Liver (tissue), 9 donors: ENCODE measurements around the gene ITPKA. TPM values are rescaled to one million over a fixed set of nuclear protein-coding genes. Genes with fewer than 3 reads are reported as not detected.

ENCODE experiments used
- DNase-seq: peaks from one replicate; pipeline ENCODE4 v3.0.0-alpha.2; 2017; ENCODE audit warnings: low spot score
- H3K27ac ChIP-seq, 2 donors: one replicate each; pipeline ENCODE4 v1.7.0; 2013; ENCODE audit warnings: inconsistent platforms in 2 of 2, low read length in 2 of 2, control low read depth in 1 of 2, low read depth in 1 of 2, mild to moderate bottlenecking in 1 of 2
- H3K27me3 ChIP-seq, 4 donors: one replicate each; pipeline versions ENCODE4 v1.6.1 to v1.7.0; 2013; ENCODE audit warnings: low read length in 3 of 4, inconsistent platforms in 1 of 4, mild to moderate bottlenecking in 1 of 4, moderate library complexity in 1 of 4; ENCODE audit not compliant: control insufficient read depth in 4 of 4, insufficient read depth in 4 of 4
- H3K36me3 ChIP-seq, 4 donors: one replicate each; pipeline versions ENCODE4 v1.6.1 to v1.7.0; 2013; ENCODE audit warnings: low read length in 3 of 4, mild to moderate bottlenecking in 3 of 4, low read depth in 1 of 4, moderate library complexity in 1 of 4; ENCODE audit not compliant: control insufficient read depth in 4 of 4, insufficient read depth in 3 of 4
- H3K4me1 ChIP-seq, 4 donors: one replicate each; pipeline versions ENCODE4 v1.6.1 to v1.7.0; 2013; ENCODE audit warnings: low read length in 3 of 4, mild to moderate bottlenecking in 3 of 4, moderate library complexity in 1 of 4; ENCODE audit not compliant: control insufficient read depth in 4 of 4, insufficient read depth in 4 of 4
- H3K4me3 ChIP-seq, 3 donors: one replicate each; pipeline versions ENCODE4 v1.6.1 to v1.7.0; 2013; ENCODE audit warnings: low read length in 3 of 3, control low read depth in 1 of 3, low read depth in 1 of 3, mild to moderate bottlenecking in 1 of 3
- H3K9ac ChIP-seq, 2 donors: one replicate each; pipeline ENCODE4 v1.7.0; 2013; ENCODE audit warnings: low read length in 2 of 2, mild to moderate bottlenecking in 2 of 2, moderate library complexity in 2 of 2, control low read depth in 1 of 2, low read depth in 1 of 2
- H3K9me3 ChIP-seq, 4 donors: one replicate each; pipeline versions ENCODE4 v1.6.1 to v1.7.0; 2013; ENCODE audit warnings: low read length in 3 of 4; ENCODE audit not compliant: control insufficient read depth in 4 of 4
- CTCF ChIP-seq: fragments of 150-350 bp; IDR thresholded peaks from 2 replicates; pipeline ENCODE4 v1.5.1; 2017; ENCODE audit warnings: improper control_type of control experiment, low read depth, low read length; ENCODE audit not compliant: missing input control
- EGR1 ChIP-seq, 2 donors: IDR thresholded peaks; 2 replicates each; pipeline ENCODE4 v1.6.1; 2016 to 2018; ENCODE audit warnings: antibody characterized with exemption in 2 of 2, low read depth in 2 of 2
- FOXA1 ChIP-seq: IDR thresholded peaks from 2 replicates; pipeline ENCODE4 v1.6.1; 2016; ENCODE audit warnings: antibody characterized with exemption
- FOXA2 ChIP-seq: IDR thresholded peaks from 2 replicates; pipeline ENCODE4 v1.6.1; 2016; ENCODE audit warnings: antibody characterized with exemption
- GABPA ChIP-seq, 2 donors: IDR thresholded peaks in 1 of 2; conservative IDR thresholded peaks in 1 of 2; 2 replicates each; pipeline ENCODE4 v1.6.1; 2016; ENCODE audit warnings: antibody characterized with exemption in 2 of 2, mild to moderate bottlenecking in 1 of 2, moderate library complexity in 1 of 2
- HNF4A ChIP-seq, 2 donors: conservative IDR thresholded peaks; 2 replicates each; pipeline ENCODE4 v1.6.1; 2016; ENCODE audit warnings: antibody characterized with exemption in 2 of 2, mild to moderate bottlenecking in 2 of 2
- HNF4G ChIP-seq: IDR thresholded peaks from 2 replicates; pipeline ENCODE4 v1.6.1; 2016; ENCODE audit warnings: antibody characterized with exemption
- JUND ChIP-seq, 2 donors: IDR thresholded peaks; 2 replicates each; pipeline ENCODE4 v1.6.1; 2016; ENCODE audit warnings: antibody characterized with exemption in 2 of 2
- RAD21 ChIP-seq, 2 donors: IDR thresholded peaks; 2 replicates each; pipeline ENCODE4 v1.6.1; 2016; ENCODE audit warnings: antibody characterized with exemption in 2 of 2, mild to moderate bottlenecking in 2 of 2
- RXRA ChIP-seq, 2 donors: IDR thresholded peaks; 2 replicates each; pipeline ENCODE4 v1.6.1; 2017 to 2018; ENCODE audit warnings: antibody characterized with exemption in 2 of 2, mild to moderate bottlenecking in 1 of 2
- SP1 ChIP-seq: IDR thresholded peaks from 2 replicates; pipeline ENCODE4 v1.6.1; 2018; ENCODE audit warnings: antibody characterized with exemption, mild to moderate bottlenecking
- TAF1 ChIP-seq: conservative IDR thresholded peaks from 2 replicates; pipeline ENCODE4 v1.6.1; 2016; ENCODE audit warnings: antibody characterized with exemption, mild to moderate bottlenecking
- YY1 ChIP-seq: IDR thresholded peaks from 2 replicates; pipeline ENCODE4 v1.6.1; 2016; ENCODE audit warnings: antibody characterized with exemption, mild to moderate bottlenecking
- ZBTB33 ChIP-seq: IDR thresholded peaks from 2 replicates; pipeline ENCODE4 v1.6.1; 2016; ENCODE audit warnings: antibody characterized with exemption
- WGBS: extraction: QIAGEN DNeasy Blood & Tissue Kit; methylation state at CpG from one replicate; pipeline ENCODE4 v1.1.7; 2013; 5-methylcytosine and 5-hydroxymethylcytosine counted together
- polyA plus RNA-seq, 2 donors: library from polyadenylated mRNA; stranded (reverse) in 1 of 2; unstranded in 1 of 2; fragments of 200-250 nt in 1 of 2; fragments of >200 nt in 1 of 2; fragmentation: Nextera tagmentation in 1 of 2; extraction: Ambion mirVana in 1 of 2; gene quantifications; one replicate each; pipeline versions ENCODE4 v1.2.1 to v1.2.3, GENCODE V29; 2013 to 2015
- total RNA-seq, 2 donors: library from RNA; depleted of rRNA; stranded (reverse); fragments of >200 nt; gene quantifications; one replicate each; pipeline ENCODE4 v1.2.3, GENCODE V29; 2014
- TF ChIP-seq, protein P1 (sequence below): IDR thresholded peaks from 2 replicates; pipeline ENCODE4 v1.6.1; 2016; ENCODE audit warnings: antibody characterized with exemption
- TF ChIP-seq, protein P2 (sequence below): IDR thresholded peaks from 2 replicates; pipeline ENCODE4 v1.6.1; 2016; ENCODE audit warnings: antibody characterized with exemption, mild to moderate bottlenecking
- donor health status: healthy.
- donor health status: healthy.
- donor health status: healthy.
- donor health status: healthy.
- donor health status: healthy.

ITPKA gene
- total and polyA plus RNA-seq, 4 donors, result 0.36 to 2.4 (median 1.2) TPM

DNA sequence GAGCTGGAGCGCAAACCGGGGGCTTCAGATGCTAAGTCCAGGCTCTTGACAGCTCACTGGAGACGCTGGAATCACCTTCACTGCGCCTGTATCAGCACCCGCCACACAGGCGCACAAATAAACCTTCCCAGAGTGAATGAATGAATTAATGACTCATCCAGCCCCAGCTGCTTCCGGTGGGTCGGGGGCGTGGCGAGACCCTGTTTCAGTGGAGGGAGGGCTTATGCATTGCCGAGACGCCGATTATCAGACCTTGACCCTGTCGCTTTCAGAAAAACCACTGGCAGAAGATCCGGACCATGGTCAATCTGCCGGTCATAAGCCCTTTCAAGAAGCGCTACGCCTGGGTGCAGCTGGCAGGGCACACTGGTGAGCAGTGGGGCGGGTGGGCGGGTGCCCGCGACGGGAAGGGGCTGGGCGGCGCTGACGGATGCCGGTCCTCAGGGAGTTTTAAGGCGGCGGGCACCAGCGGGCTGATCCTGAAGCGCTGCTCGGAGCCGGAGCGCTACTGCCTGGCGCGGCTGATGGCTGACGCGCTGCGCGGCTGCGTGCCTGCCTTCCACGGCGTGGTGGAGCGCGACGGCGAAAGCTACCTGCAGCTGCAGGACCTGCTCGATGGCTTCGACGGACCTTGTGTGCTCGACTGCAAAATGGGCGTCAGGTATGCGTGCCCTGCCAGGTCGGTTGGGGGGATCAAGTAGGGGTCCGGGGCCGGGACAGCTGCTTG, 7.7 kb downstream of the ITPKA start:
- no peak for TF ChIP-seq HNF4A (conservative IDR thresholded peaks at IDR 0.05)
- TF ChIP-seq FOXA1, result no peak
- Histone ChIP-seq H3K9ac (no peak overlapping the region), H3K4me1 (peaks cover 0 to 11% (median 4%) of the 10 kb centered on the region in 4 donors), H3K36me3 (no peaks in the 10 kb centered on the region), H3K4me3 (peak overlapping the region in 1 of 3 donors; percentile 7), H3K9me3 (no peaks in the 10 kb centered on the region), H3K27ac (no peak overlapping the region), H3K27me3 (peaks cover 0 to 2% (median 0%) of the 10 kb centered on the region in 4 donors)
- WGBS, result 48% methylated on average over 56 of the region's 56 CpGs
- DNase-seq, result no peak

GRCh38 chr15:41501931-41502794, 8.5 kb downstream of the ITPKA start:
- no peak for DNase-seq
- TF ChIP-seq YY1 (no peak), RAD21 (IDR thresholded peaks at IDR 0.05) (no peak), JUND (IDR thresholded peaks at IDR 0.05) (no peak), GABPA (IDR thresholded peaks at IDR 0.05 in 1 of 2, conservative IDR thresholded peaks at IDR 0.05 in 1 of 2) (no peak), CTCF (no peak), RXRA (IDR thresholded peaks at IDR 0.05) (no peak), HNF4G (no peak), TAF1 (no peak), SP1 (no peak), EGR1 (IDR thresholded peaks at IDR 0.05; ENCODE audit: low read depth in 2 of 2) (no peak), FOXA1 (no peak), ZBTB33 (no peak), FOXA2 (no peak)
- TF ChIP-seq, protein P1, sequence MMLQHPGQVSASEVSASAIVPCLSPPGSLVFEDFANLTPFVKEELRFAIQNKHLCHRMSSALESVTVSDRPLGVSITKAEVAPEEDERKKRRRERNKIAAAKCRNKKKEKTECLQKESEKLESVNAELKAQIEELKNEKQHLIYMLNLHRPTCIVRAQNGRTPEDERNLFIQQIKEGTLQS, result no peak
- TF ChIP-seq, protein P2, sequence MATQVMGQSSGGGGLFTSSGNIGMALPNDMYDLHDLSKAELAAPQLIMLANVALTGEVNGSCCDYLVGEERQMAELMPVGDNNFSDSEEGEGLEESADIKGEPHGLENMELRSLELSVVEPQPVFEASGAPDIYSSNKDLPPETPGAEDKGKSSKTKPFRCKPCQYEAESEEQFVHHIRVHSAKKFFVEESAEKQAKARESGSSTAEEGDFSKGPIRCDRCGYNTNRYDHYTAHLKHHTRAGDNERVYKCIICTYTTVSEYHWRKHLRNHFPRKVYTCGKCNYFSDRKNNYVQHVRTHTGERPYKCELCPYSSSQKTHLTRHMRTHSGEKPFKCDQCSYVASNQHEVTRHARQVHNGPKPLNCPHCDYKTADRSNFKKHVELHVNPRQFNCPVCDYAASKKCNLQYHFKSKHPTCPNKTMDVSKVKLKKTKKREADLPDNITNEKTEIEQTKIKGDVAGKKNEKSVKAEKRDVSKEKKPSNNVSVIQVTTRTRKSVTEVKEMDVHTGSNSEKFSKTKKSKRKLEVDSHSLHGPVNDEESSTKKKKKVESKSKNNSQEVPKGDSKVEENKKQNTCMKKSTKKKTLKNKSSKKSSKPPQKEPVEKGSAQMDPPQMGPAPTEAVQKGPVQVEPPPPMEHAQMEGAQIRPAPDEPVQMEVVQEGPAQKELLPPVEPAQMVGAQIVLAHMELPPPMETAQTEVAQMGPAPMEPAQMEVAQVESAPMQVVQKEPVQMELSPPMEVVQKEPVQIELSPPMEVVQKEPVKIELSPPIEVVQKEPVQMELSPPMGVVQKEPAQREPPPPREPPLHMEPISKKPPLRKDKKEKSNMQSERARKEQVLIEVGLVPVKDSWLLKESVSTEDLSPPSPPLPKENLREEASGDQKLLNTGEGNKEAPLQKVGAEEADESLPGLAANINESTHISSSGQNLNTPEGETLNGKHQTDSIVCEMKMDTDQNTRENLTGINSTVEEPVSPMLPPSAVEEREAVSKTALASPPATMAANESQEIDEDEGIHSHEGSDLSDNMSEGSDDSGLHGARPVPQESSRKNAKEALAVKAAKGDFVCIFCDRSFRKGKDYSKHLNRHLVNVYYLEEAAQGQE, result no peak
- H3K4me1 ChIP-seq, result peaks cover 0 to 9% (median 1%) of the 10 kb centered on the region in 4 donors
- WGBS, result 62% methylated on average over 64 of the region's 64 CpGs
- peaks cover 0 to 2% (median 0%) of the 10 kb centered on the region in 4 donors for H3K27me3 ChIP-seq
- H3K27ac ChIP-seq, result no peak overlapping the region
- no peaks in the 10 kb centered on the region for H3K9me3 ChIP-seq
- peak overlapping the region in 1 of 3 donors; percentile 7 for H3K4me3 ChIP-seq
- H3K9ac ChIP-seq, result no peak overlapping the region
- H3K36me3 ChIP-seq, result no peaks in the 10 kb centered on the region
